ENCODE data around the gene ADM2.

- no peak for TF ChIP-seq CTCF (IDR thresholded peaks at IDR 0.05; ENCODE audit: low read length)
- TF ChIP-seq EZH2 (optimal IDR thresholded peaks at IDR 0.05; ENCODE audit: low read depth, low read length), result no peak
Measured at GRCh38 chr22:50481045-50481439, 301 bp upstream of the ADM2 start.
